GM12873 (cell line): Measurements from ENCODE around the gene KIF16B.

Experiments used
- CTCF ChIP-seq: IDR thresholded peaks from 2 replicates; pipeline ENCODE4 v1.5.1; 2012; ENCODE audit warnings: low read depth, mild to moderate bottlenecking, moderate library complexity, low read length, control low read depth; ENCODE audit not compliant: insufficient read depth; ENCODE audit errors: missing control alignments

KIF16B gene

GRCh38 chr20:16224836-16225235 lies 348.4 kb downstream of the KIF16B start:
- TF ChIP-seq CTCF = no peak

- TF ChIP-seq CTCF = no peak
These were observed 350.3 kb downstream of the KIF16B start for GRCh38 chr20:16222859-16223411.
